ENCODE measurements around the gene RBM34.

GRCh38 chr1:235176486-235176885 lies 15.4 kb upstream of the RBM34 start:
- TF ChIP-seq FOXA1 (IDR thresholded peaks at IDR 0.05) (no peak), ZNF384 (IDR thresholded peaks at IDR 0.05) (0 out of 2 replicates have a peak, but pooled peaks have one; percentile 31), FOXK2 (IDR thresholded peaks at IDR 0.05) (no peak), LEF1 (IDR thresholded peaks at IDR 0.05; ENCODE audit: borderline replicate concordance) (no peak), FOXM1 (IDR thresholded peaks at IDR 0.05; ENCODE audit: borderline replicate concordance) (no peak), HDGF (IDR thresholded peaks at IDR 0.05; ENCODE audit: borderline replicate concordance) (no peak), ELF4 (IDR thresholded peaks at IDR 0.05) (no peak), NFRKB (IDR thresholded peaks at IDR 0.05) (no peak), SP1 (IDR thresholded peaks at IDR 0.05) (no peak), BHLHE40 (IDR thresholded peaks at IDR 0.05; ENCODE audit: borderline replicate concordance) (no peak), SUZ12 (IDR thresholded peaks at IDR 0.05) (no peak)
- TF ChIP-seq, protein P1, sequence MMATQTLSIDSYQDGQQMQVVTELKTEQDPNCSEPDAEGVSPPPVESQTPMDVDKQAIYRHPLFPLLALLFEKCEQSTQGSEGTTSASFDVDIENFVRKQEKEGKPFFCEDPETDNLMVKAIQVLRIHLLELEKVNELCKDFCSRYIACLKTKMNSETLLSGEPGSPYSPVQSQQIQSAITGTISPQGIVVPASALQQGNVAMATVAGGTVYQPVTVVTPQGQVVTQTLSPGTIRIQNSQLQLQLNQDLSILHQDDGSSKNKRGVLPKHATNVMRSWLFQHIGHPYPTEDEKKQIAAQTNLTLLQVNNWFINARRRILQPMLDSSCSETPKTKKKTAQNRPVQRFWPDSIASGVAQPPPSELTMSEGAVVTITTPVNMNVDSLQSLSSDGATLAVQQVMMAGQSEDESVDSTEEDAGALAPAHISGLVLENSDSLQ (IDR thresholded peaks at IDR 0.05) = no peak
